Measurements from ENCODE around the gene MDK. TPM values are rescaled to one million over a fixed set of nuclear protein-coding genes. Genes with fewer than 3 reads are reported as not detected.
"Not testable (repeated sequence)": the region's sequence is repeated elsewhere in the genome, so short reads cannot be mapped to it uniquely, and the experiment has no call there.

MDK gene
- total and polyA plus RNA-seq, 2 experiments from 2014 or later: 3,396 to 4,339 TPM

- no peaks in the 10 kb centered on the region for H3K36me3 ChIP-seq
Measured at GRCh38 chr11:46370253-46370652, 11.2 kb upstream of the MDK start.

GRCh38 chr11:46371262-46371661 is 10.2 kb upstream of the MDK start:
- H3K27me3 ChIP-seq; H3K9me3 ChIP-seq (ENCODE audit: low read depth); H3K27ac ChIP-seq; DNase-seq (ENCODE audit: low read depth in 1 of 2, low spot score in 1 of 2); H3K4me1 ChIP-seq (ENCODE audit: low read depth); H3K36me3 ChIP-seq; H3K4me3 ChIP-seq: not testable (repeated sequence)

More at GRCh38 chr11:46370253-46370652, 11.2 kb upstream of the MDK start:
- H3K27ac ChIP-seq: no peak overlapping the region
- no peaks in the 10 kb centered on the region for H3K9me3 ChIP-seq (ENCODE audit: low read depth)
- peaks cover 9% of the 10 kb centered on the region for H3K4me1 ChIP-seq (ENCODE audit: low read depth)
- no peak for TF ChIP-seq CTCF (IDR thresholded peaks at IDR 0.05; ENCODE audit: low read depth, low read length)
- H3K4me3 ChIP-seq: no peak overlapping the region
- no peak for DNase-seq (ENCODE audit: low read depth in 1 of 2, low spot score in 1 of 2)
- no peaks in the 10 kb centered on the region for H3K27me3 ChIP-seq

DNA sequence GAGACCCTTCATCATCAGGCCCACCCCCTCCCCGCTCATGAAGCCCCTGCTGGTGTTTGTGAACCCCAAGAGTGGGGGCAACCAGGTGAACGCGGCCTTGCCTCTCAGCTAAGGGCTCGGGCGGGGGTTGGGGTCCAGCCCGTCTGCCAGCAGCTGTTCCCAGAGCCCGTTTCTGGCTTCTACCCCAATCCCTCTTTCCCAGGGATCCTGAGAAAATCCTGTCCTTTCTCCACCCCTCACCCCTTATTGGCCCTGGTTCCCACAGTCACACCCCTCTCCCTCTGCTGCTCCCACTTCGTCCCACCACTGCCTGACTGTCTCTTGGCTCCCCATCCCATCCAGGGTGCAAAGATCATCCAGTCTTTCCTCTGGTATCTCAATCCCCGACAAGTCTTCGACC is 9.4 kb upstream of the MDK start:
- Histone ChIP-seq H3K36me3 (peaks cover 3% of the 10 kb centered on the region), H3K4me1 (ENCODE audit: low read depth) (peaks cover 5% of the 10 kb centered on the region), H3K9me3 (ENCODE audit: low read depth) (no peaks in the 10 kb centered on the region), H3K4me3 (no peak overlapping the region), H3K27ac (no peak overlapping the region), H3K27me3 (no peaks in the 10 kb centered on the region)
- DNase-seq (ENCODE audit: low read depth in 1 of 2, low spot score in 1 of 2): no peak
- TF ChIP-seq CTCF (IDR thresholded peaks at IDR 0.05; ENCODE audit: low read depth, low read length): no peak

- not testable (repeated sequence) for H3K4me1 ChIP-seq (ENCODE audit: low read depth); H3K9me3 ChIP-seq (ENCODE audit: low read depth); H3K36me3 ChIP-seq; DNase-seq (ENCODE audit: low read depth in 1 of 2, low spot score in 1 of 2); H3K27me3 ChIP-seq; H3K27ac ChIP-seq; H3K4me3 ChIP-seq
Measured at GRCh38 chr11:46372501-46372900, 9.0 kb upstream of the MDK start.

DNA sequence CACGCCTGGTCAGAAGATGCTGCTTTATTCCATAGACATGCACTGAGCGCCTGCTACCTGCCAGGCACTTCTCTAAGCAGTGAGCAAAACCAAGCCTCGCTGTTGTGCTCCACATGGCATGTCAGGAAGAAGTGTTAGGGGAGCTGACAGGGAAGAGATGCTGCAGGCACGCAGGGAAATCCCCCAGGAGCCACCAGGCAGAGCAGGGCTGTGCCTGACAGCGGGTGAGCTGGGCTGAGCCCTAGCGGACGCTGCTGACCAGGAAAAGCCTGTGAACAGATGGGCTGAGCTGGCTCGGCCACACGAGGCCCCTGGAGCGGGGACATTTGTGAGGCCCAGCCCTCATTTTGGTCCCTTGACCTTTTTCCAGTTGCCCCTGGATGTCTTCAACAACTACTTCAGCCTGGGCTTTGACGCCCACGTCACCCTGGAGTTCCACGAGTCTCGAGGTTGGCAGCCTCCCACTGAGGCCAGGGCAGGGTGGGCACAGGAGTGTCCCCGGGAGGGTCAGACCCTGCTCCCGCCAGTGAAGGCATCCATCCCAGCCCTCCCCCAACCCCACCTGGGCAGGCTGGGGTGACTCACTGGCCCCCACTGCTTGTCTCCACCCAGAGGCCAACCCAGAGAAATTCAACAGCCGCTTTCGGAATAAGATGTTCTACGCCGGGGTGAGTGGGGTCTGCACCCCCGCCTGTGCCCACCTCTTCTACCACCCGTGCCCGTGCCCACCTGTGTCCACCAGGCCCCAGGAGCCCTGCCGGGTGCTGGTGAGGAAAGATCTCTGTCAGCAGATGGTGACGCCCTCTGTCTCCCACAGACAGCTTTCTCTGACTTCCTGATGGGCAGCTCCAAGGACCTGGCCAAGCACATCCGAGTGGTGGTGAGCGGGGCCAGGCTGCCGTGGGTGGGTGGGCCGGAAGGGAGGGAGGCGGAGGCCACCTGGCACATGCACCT is 7.4 kb upstream of the MDK start:
- Histone ChIP-seq H3K27ac (no peak overlapping the region), H3K4me3 (no peak overlapping the region), H3K4me1 (ENCODE audit: low read depth) (peaks cover 4% of the 10 kb centered on the region), H3K36me3 (peaks cover 3% of the 10 kb centered on the region), H3K27me3 (no peaks in the 10 kb centered on the region), H3K9me3 (ENCODE audit: low read depth) (no peaks in the 10 kb centered on the region)
- TF ChIP-seq CTCF (IDR thresholded peaks at IDR 0.05; ENCODE audit: low read depth, low read length): no peak
- DNase-seq (ENCODE audit: low read depth in 1 of 2, low spot score in 1 of 2): no peak

DNA sequence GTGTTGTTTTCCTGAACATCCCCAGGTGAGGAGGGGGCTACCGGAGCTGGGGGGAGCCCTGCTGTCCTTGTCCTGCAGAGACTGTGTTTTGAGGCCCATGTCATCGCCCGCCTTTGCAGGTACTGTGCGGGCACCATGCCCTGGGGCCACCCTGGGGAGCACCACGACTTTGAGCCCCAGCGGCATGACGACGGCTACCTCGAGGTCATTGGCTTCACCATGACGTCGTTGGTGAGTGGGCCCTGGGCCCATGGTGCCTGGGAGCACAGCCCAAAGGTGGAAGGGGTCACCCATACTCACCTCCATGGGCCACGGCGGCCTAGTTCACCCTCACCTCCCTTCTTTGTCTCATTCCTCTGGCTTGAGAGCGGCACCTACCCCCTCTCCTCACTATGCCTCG is 6.7 kb upstream of the MDK start:
- Histone ChIP-seq H3K36me3 (peaks cover 3% of the 10 kb centered on the region), H3K4me3 (no peak overlapping the region), H3K4me1 (ENCODE audit: low read depth) (peaks cover 8% of the 10 kb centered on the region), H3K27ac (no peak overlapping the region), H3K27me3 (no peaks in the 10 kb centered on the region), H3K9me3 (ENCODE audit: low read depth) (no peaks in the 10 kb centered on the region)
- DNase-seq (ENCODE audit: low read depth in 1 of 2, low spot score in 1 of 2): no peak
- TF ChIP-seq CTCF (IDR thresholded peaks at IDR 0.05; ENCODE audit: low read depth, low read length): no peak
